Mesenchymal stem cell (in vitro differentiated cells and primary cell): Measurements from ENCODE around the gene MBNL3.

Experiments used
- DNase-seq: peaks from one replicate; pipeline ENCODE4 v3.0.0-alpha.2; 2013
- H2AFZ ChIP-seq: one replicate; pipeline ENCODE4 v1.6.1; 2013; ENCODE audit warnings: low read depth, mild to moderate bottlenecking, control low read depth, inconsistent platforms, low read length, moderate library complexity
- H2AK5ac ChIP-seq: 2 replicates; pipeline ENCODE4 v1.6.1; 2013; ENCODE audit warnings: low read length, moderate library complexity, mild to moderate bottlenecking, inconsistent platforms; ENCODE audit not compliant: severe bottlenecking
- H2BK120ac ChIP-seq: one replicate; pipeline ENCODE4 v1.6.1; 2013; ENCODE audit warnings: low read depth, mild to moderate bottlenecking, inconsistent platforms, low read length, moderate library complexity
- H2BK12ac ChIP-seq, 2 experiments: one replicate each; pipeline ENCODE4 v1.6.1; 2013; ENCODE audit warnings: inconsistent platforms in 2 of 2, low read length in 2 of 2, mild to moderate bottlenecking in 2 of 2, moderate library complexity in 2 of 2, control low read depth in 1 of 2
- H2BK15ac ChIP-seq: one replicate; pipeline ENCODE4 v1.6.1; 2013; ENCODE audit warnings: mild to moderate bottlenecking, low read depth, inconsistent platforms; ENCODE audit not compliant: poor library complexity, severe bottlenecking
- H2BK5ac ChIP-seq: 2 replicates; pipeline ENCODE4 v1.6.1; 2013; ENCODE audit warnings: low read depth, mild to moderate bottlenecking, low read length, control low read depth, inconsistent platforms; ENCODE audit not compliant: poor library complexity, severe bottlenecking
- H3K14ac ChIP-seq, 2 experiments: one replicate each; pipeline ENCODE4 v1.6.1; 2013; ENCODE audit warnings: inconsistent platforms in 2 of 2, low read length in 2 of 2, control low read depth in 1 of 2, mild to moderate bottlenecking in 1 of 2, moderate library complexity in 1 of 2
- H3K18ac ChIP-seq, 2 experiments: one replicate each; pipeline ENCODE4 v1.6.1; 2013; ENCODE audit warnings: inconsistent platforms in 2 of 2, low read length in 2 of 2, control low read depth in 1 of 2, low read depth in 1 of 2, mild to moderate bottlenecking in 1 of 2
- H3K23ac ChIP-seq, 2 experiments: one replicate each; pipeline ENCODE4 v1.6.1; 2013; ENCODE audit warnings: inconsistent platforms in 2 of 2, low read length in 2 of 2, mild to moderate bottlenecking in 2 of 2, moderate library complexity in 2 of 2, control low read depth in 1 of 2
- H3K27ac ChIP-seq: 2 replicates; pipeline ENCODE4 v1.5.1; 2013; ENCODE audit warnings: mild to moderate bottlenecking, moderate library complexity, low read length, control low read depth, inconsistent platforms; ENCODE audit not compliant: poor library complexity, severe bottlenecking
- H3K27me3 ChIP-seq, 2 experiments: 2 replicates each; pipeline versions ENCODE4 v1.6.1 to v1.7.0; 2013; ENCODE audit warnings: low read length in 2 of 2, mild to moderate bottlenecking in 2 of 2, moderate library complexity in 2 of 2, control low read depth in 1 of 2, inconsistent platforms in 1 of 2; ENCODE audit not compliant: control insufficient read depth in 1 of 2, insufficient read depth in 1 of 2
- H3K36me3 ChIP-seq, 2 experiments: 2 replicates each; pipeline versions ENCODE4 v1.6.1 to v1.7.0; 2013; ENCODE audit warnings: low read length in 2 of 2, control low read depth in 1 of 2, inconsistent platforms in 1 of 2, low read depth in 1 of 2, mild to moderate bottlenecking in 1 of 2; ENCODE audit not compliant: insufficient read depth in 2 of 2, control insufficient read depth in 1 of 2
- H3K4ac ChIP-seq, 2 experiments: one replicate each; pipeline ENCODE4 v1.6.1; 2013; ENCODE audit warnings: inconsistent platforms in 2 of 2, low read length in 2 of 2, mild to moderate bottlenecking in 2 of 2, moderate library complexity in 2 of 2, control low read depth in 1 of 2, low read depth in 1 of 2
- H3K4me1 ChIP-seq: 2 replicates; pipeline ENCODE4 v1.6.1; 2013; ENCODE audit warnings: low read depth, low read length, control low read depth; ENCODE audit not compliant: control insufficient read depth, insufficient read depth
- H3K4me2 ChIP-seq: 2 replicates; pipeline ENCODE4 v1.6.1; 2013; ENCODE audit warnings: low read length, mild to moderate bottlenecking, inconsistent platforms; ENCODE audit not compliant: poor library complexity, severe bottlenecking
- H3K4me3 ChIP-seq, 2 experiments: 2 replicates each; pipeline versions ENCODE4 v1.5.1 to v1.7.0; 2013; ENCODE audit warnings: low read length in 2 of 2, mild to moderate bottlenecking in 2 of 2, control low read depth in 1 of 2, low read depth in 1 of 2; ENCODE audit not compliant: insufficient read depth in 1 of 2
- H3K79me1 ChIP-seq: replicated peaks from 2 replicates; pipeline ENCODE4 v1.6.1; 2013; ENCODE audit warnings: mild to moderate bottlenecking, control low read depth, low read length, inconsistent platforms; ENCODE audit not compliant: poor library complexity, severe bottlenecking
- H3K9ac ChIP-seq: 2 replicates; pipeline ENCODE4 v1.7.0; 2013; ENCODE audit warnings: mild to moderate bottlenecking, low read length, moderate library complexity
- H3K9me3 ChIP-seq: 2 replicates; pipeline ENCODE4 v1.7.0; 2013; ENCODE audit warnings: mild to moderate bottlenecking, low read length; ENCODE audit not compliant: control insufficient read depth
- H4K8ac ChIP-seq: one replicate; pipeline ENCODE4 v1.6.1; 2013; ENCODE audit warnings: inconsistent platforms, mild to moderate bottlenecking, low read length, moderate library complexity
- H4K91ac ChIP-seq: one replicate; pipeline ENCODE4 v1.6.1; 2013; ENCODE audit warnings: mild to moderate bottlenecking, low read length, inconsistent platforms
- WGBS: methylation state at CpG from one replicate; pipeline ENCODE4 v1.1.7; 2013; ENCODE audit warnings: mixed read lengths; 5-methylcytosine and 5-hydroxymethylcytosine counted together

The MBNL3 gene

GRCh38 chrX:132520792-132521191, 32.0 kb upstream of the MBNL3 start:
- H3K4ac ChIP-seq = no peak overlapping the region
- H3K18ac ChIP-seq = no peak overlapping the region

GRCh38 chrX:132520213-132520612, 31.4 kb upstream of the MBNL3 start:
- no peak overlapping the region for H2BK5ac ChIP-seq
- no peaks in the 10 kb centered on the region for H3K79me1 ChIP-seq
- no peak overlapping the region for H3K4me2 ChIP-seq
- H3K23ac ChIP-seq = no peak overlapping the region
- no peak overlapping the region for H2BK15ac ChIP-seq
- no peak overlapping the region for H2AK5ac ChIP-seq
- H4K91ac ChIP-seq = no peak overlapping the region
- no peak overlapping the region for H3K14ac ChIP-seq
- no peak overlapping the region for H3K18ac ChIP-seq
- no peaks in the 10 kb centered on the region for H3K36me3 ChIP-seq
- no peak for DNase-seq
- no peak overlapping the region for H2AFZ ChIP-seq
- H2BK12ac ChIP-seq = no peak overlapping the region
- H4K8ac ChIP-seq = no peak overlapping the region
- H2BK120ac ChIP-seq = no peak overlapping the region
- H3K4ac ChIP-seq = no peak overlapping the region
- no peaks in the 10 kb centered on the region for H3K9me3 ChIP-seq
- H3K4me3 ChIP-seq = no peak overlapping the region
- no peak overlapping the region for H3K27ac ChIP-seq
- H3K27me3 ChIP-seq = no peaks in the 10 kb centered on the region
- 100% methylated on average over 1 of the region's 3 CpGs for WGBS
- H3K9ac ChIP-seq = no peak overlapping the region
- H3K4me1 ChIP-seq = no peaks in the 10 kb centered on the region

More at GRCh38 chrX:132520792-132521191, 32.0 kb upstream of the MBNL3 start:
- no peak overlapping the region for H2AFZ ChIP-seq
- H2BK15ac ChIP-seq = no peak overlapping the region
- no peak overlapping the region for H4K91ac ChIP-seq
- no peak overlapping the region for H3K14ac ChIP-seq
- H3K4me1 ChIP-seq = no peaks in the 10 kb centered on the region
- H3K79me1 ChIP-seq = no peaks in the 10 kb centered on the region
- H2BK5ac ChIP-seq = no peak overlapping the region
- no CpG with 5 or more reads among the region's 1 CpG for WGBS
- H3K27me3 ChIP-seq = no peaks in the 10 kb centered on the region
- H4K8ac ChIP-seq = no peak overlapping the region
- H3K9me3 ChIP-seq = no peaks in the 10 kb centered on the region
- H3K27ac ChIP-seq = no peak overlapping the region
- no peak overlapping the region for H2BK120ac ChIP-seq
- H2BK12ac ChIP-seq = no peak overlapping the region
- no peak overlapping the region for H2AK5ac ChIP-seq
- H3K23ac ChIP-seq = no peak overlapping the region
- H3K4me2 ChIP-seq = no peak overlapping the region
- no peaks in the 10 kb centered on the region for H3K36me3 ChIP-seq
- H3K9ac ChIP-seq = no peak overlapping the region
- no peak overlapping the region for H3K4me3 ChIP-seq
- DNase-seq = no peak

- no peak overlapping the region for H3K23ac ChIP-seq
- no peak for DNase-seq
- no peak overlapping the region for H2BK12ac ChIP-seq
- H3K4ac ChIP-seq = no peak overlapping the region
- no peaks in the 10 kb centered on the region for H3K9me3 ChIP-seq
- H3K4me1 ChIP-seq = no peaks in the 10 kb centered on the region
- no peak overlapping the region for H4K8ac ChIP-seq
- no peak overlapping the region for H3K4me2 ChIP-seq
- no peak overlapping the region for H3K18ac ChIP-seq
- H4K91ac ChIP-seq = no peak overlapping the region
- no peaks in the 10 kb centered on the region for H3K36me3 ChIP-seq
- no peak overlapping the region for H2AK5ac ChIP-seq
- no peak overlapping the region for H2AFZ ChIP-seq
- H2BK5ac ChIP-seq = no peak overlapping the region
- H3K79me1 ChIP-seq = no peaks in the 10 kb centered on the region
- WGBS = no CpG with 5 or more reads among the region's 1 CpG
- no peak overlapping the region for H2BK15ac ChIP-seq
- H2BK120ac ChIP-seq = no peak overlapping the region
- H3K14ac ChIP-seq = no peak overlapping the region
- no peak overlapping the region for H3K27ac ChIP-seq
- H3K4me3 ChIP-seq = no peak overlapping the region
- H3K27me3 ChIP-seq = no peaks in the 10 kb centered on the region
- H3K9ac ChIP-seq = no peak overlapping the region
These were observed 29.6 kb upstream of the MBNL3 start for GRCh38 chrX:132518401-132518800.

GRCh38 chrX:132508834-132509233, 20.0 kb upstream of the MBNL3 start:
- Histone ChIP-seq H3K4me1 (no peaks in the 10 kb centered on the region), H3K18ac (no peak overlapping the region), H3K4ac (no peak overlapping the region), H3K9me3 (no peaks in the 10 kb centered on the region), H2BK5ac (no peak overlapping the region), H2AK5ac (no peak overlapping the region), H2BK12ac (no peak overlapping the region), H3K14ac (no peak overlapping the region), H4K8ac (no peak overlapping the region), H2AFZ (no peak overlapping the region), H3K9ac (no peak overlapping the region), H3K27me3 (peaks cover 0 to 3% of the 10 kb centered on the region in 2 experiments), H3K23ac (no peak overlapping the region), H3K36me3 (no peaks in the 10 kb centered on the region), H2BK120ac (no peak overlapping the region), H2BK15ac (no peak overlapping the region), H3K79me1 (no peaks in the 10 kb centered on the region), H3K27ac (no peak overlapping the region), H4K91ac (no peak overlapping the region), H3K4me3 (no peak overlapping the region), H3K4me2 (no peak overlapping the region)
- no CpG with 5 or more reads among the region's 2 CpGs for WGBS
- no peak for DNase-seq
